ENCODE measurements around the gene DYNC2I2.
"Not testable (repeated sequence)": the region's sequence is repeated elsewhere in the genome, so short reads cannot be mapped to it uniquely, and the experiment has no call there.

Gene DYNC2I2

GRCh38 chr9:128656416-128657343 lies at the start of gene DYNC2I2:
Gene DYNC2I2 (minus strand): TSS chr9:128656847. CDS start chr9:128656726, 121 bp downstream.
- DNase-seq, result peak; percentile 94 to 95

GRCh38 chr9:128706045-128706444 lies 49.4 kb upstream of the DYNC2I2 start:
- DNase-seq, result no peak

GRCh38 chr9:128705051-128705965 lies 48.7 kb upstream of the DYNC2I2 start:
- DNase-seq, result no peak

GRCh38 chr9:128704356-128704670 lies 47.7 kb upstream of the DYNC2I2 start:
- DNase-seq, result no peak

- no peak for DNase-seq
These were observed 47.1 kb upstream of the DYNC2I2 start for GRCh38 chr9:128703616-128704355.

- DNase-seq, result peak in 1 of 2 donors; percentile 29
These were observed 46.4 kb upstream of the DYNC2I2 start for GRCh38 chr9:128702949-128703615.

- DNase-seq, result peak; percentile 80 to 84
These were observed 45.9 kb upstream of the DYNC2I2 start, which contains the start of gene PKN3 for GRCh38 chr9:128702445-128702948. Gene PKN3 (plus strand): TSS chr9:128702503. CDS start chr9:128702916, 413 bp downstream.

GRCh38 chr9:128701227-128701854 lies 44.7 kb upstream of the DYNC2I2 start:
- no peak for DNase-seq

- DNase-seq, result not testable (repeated sequence)
These were observed 42.6 kb upstream of the DYNC2I2 start for GRCh38 chr9:128699096-128699795.

- DNase-seq, result no peak
These were observed 40.5 kb upstream of the DYNC2I2 start for GRCh38 chr9:128696923-128697707.

GRCh38 chr9:128694344-128694743 lies 37.7 kb upstream of the DYNC2I2 start:
- no peak for DNase-seq

GRCh38 chr9:128693738-128694137 lies 37.1 kb upstream of the DYNC2I2 start:
- not testable (repeated sequence) for DNase-seq

- DNase-seq, result peak in 1 of 2 donors; percentile 28
These were observed 34.0 kb upstream of the DYNC2I2 start for GRCh38 chr9:128690684-128691034.

- peak; percentile 61 to 66 for DNase-seq
These were observed 33.4 kb upstream of the DYNC2I2 start for GRCh38 chr9:128689820-128690683.

GRCh38 chr9:128689293-128689774 lies 32.7 kb upstream of the DYNC2I2 start:
- DNase-seq, result no peak

GRCh38 chr9:128688501-128689292 lies 32.0 kb upstream of the DYNC2I2 start, which contains the start of gene SET:
Gene SET (plus strand): TSS chr9:128689222. CDS start chr9:128689583, 361 bp downstream.
- peak; percentile 95 for DNase-seq

- DNase-seq, result no peak
These were observed 30.8 kb upstream of the DYNC2I2 start for GRCh38 chr9:128687453-128687852.

All from CD4-positive, alpha-beta T cell treated with Interleukin-1 beta for 1 hour (primary cell).